Nephron (organoid): ENCODE measurements around the gene SQOR.

Experiments used
- H3K27ac Mint-ChIP-seq, 3 experiments: 2 replicates each; pipeline ENCODE4 v1.8.0; 2020; ENCODE audit warnings: mixed read lengths in 3 of 3, mild to moderate bottlenecking in 2 of 3, moderate library complexity in 1 of 3
- H3K27me3 Mint-ChIP-seq: 2 replicates; pipeline ENCODE4 v1.8.0; 2021; ENCODE audit warnings: low read depth, mild to moderate bottlenecking, moderate library complexity, mixed read lengths
- H3K36me3 Mint-ChIP-seq: 2 replicates; pipeline ENCODE4 v1.8.0; 2020; ENCODE audit warnings: low read depth, mixed read lengths
- H3K4me1 Mint-ChIP-seq: 2 replicates; pipeline ENCODE4 v1.8.0; 2020; ENCODE audit warnings: mixed read lengths
- H3K4me3 Mint-ChIP-seq, 3 experiments: 2 replicates each; pipeline ENCODE4 v1.8.0; 2020; ENCODE audit warnings: mild to moderate bottlenecking in 3 of 3, mixed read lengths in 3 of 3, moderate library complexity in 2 of 3
- H3K9me3 Mint-ChIP-seq: 2 replicates; pipeline ENCODE4 v1.8.0; 2020; ENCODE audit warnings: mixed read lengths
- CTCF ChIP-seq, 3 experiments: fragments of 200-600 bp; sonication (generic); IDR thresholded peaks; one replicate each; pipeline ENCODE4 v1.5.0; 2021; ENCODE audit warnings: antibody characterized with exemption in 3 of 3; ENCODE audit not compliant: unreplicated experiment in 3 of 3

The SQOR gene

GRCh38 chr15:45634432-45635190, at the start of gene SQOR:
Gene SQOR (plus strand): TSS chr15:45635029. CDS start chr15:45658924, 23,895 bp downstream.
- peak within 1 kb of the TSS; percentile 90 to 93 (median 91) for H3K4me3 Mint-ChIP-seq
- H3K9me3 Mint-ChIP-seq = peaks cover 2% of the 10 kb centered on the region
- peaks cover 21% of the 10 kb centered on the region for H3K4me1 Mint-ChIP-seq
- no peak for TF ChIP-seq CTCF (IDR thresholded peaks at IDR 0.05; ENCODE audit: unreplicated experiment in 3 of 3)
- peaks cover 41% of the 10 kb centered on the region for H3K27me3 Mint-ChIP-seq
- no peaks in the 10 kb centered on the region for H3K36me3 Mint-ChIP-seq
- peak within 1 kb of the TSS; percentile 62 to 92 (median 87) for H3K27ac Mint-ChIP-seq

- H3K27me3 Mint-ChIP-seq = no peaks in the 10 kb centered on the region
- H3K4me3 Mint-ChIP-seq = peak overlapping the region; percentile 95 to 97 (median 95)
- no peak for TF ChIP-seq CTCF (IDR thresholded peaks at IDR 0.05; ENCODE audit: unreplicated experiment in 3 of 3)
- H3K4me1 Mint-ChIP-seq = peaks cover 23% of the 10 kb centered on the region
- H3K9me3 Mint-ChIP-seq = no peaks in the 10 kb centered on the region
- peak overlapping the region; percentile 100 for H3K27ac Mint-ChIP-seq
- no peaks in the 10 kb centered on the region for H3K36me3 Mint-ChIP-seq
Observed at GRCh38 chr15:45585069-45585791, 49.6 kb upstream of the SQOR start.

GRCh38 chr15:45586125-45586524, 48.7 kb upstream of the SQOR start:
- Mint-ChIP-seq H3K36me3 (no peaks in the 10 kb centered on the region), H3K27ac (peak overlapping the region; percentile 100), H3K4me1 (peaks cover 23% of the 10 kb centered on the region), H3K4me3 (peak overlapping the region; percentile 95 to 97 (median 95)), H3K27me3 (no peaks in the 10 kb centered on the region), H3K9me3 (no peaks in the 10 kb centered on the region)
- TF ChIP-seq CTCF (IDR thresholded peaks at IDR 0.05; ENCODE audit: unreplicated experiment in 3 of 3) = no peak

- peak overlapping the region; percentile 100 for H3K27ac Mint-ChIP-seq
- H3K36me3 Mint-ChIP-seq = no peaks in the 10 kb centered on the region
- H3K4me3 Mint-ChIP-seq = peak overlapping the region; percentile 95 to 97 (median 95)
- TF ChIP-seq CTCF (IDR thresholded peaks at IDR 0.05; ENCODE audit: unreplicated experiment in 3 of 3) = no peak
- H3K27me3 Mint-ChIP-seq = no peaks in the 10 kb centered on the region
- H3K4me1 Mint-ChIP-seq = peaks cover 23% of the 10 kb centered on the region
- H3K9me3 Mint-ChIP-seq = no peaks in the 10 kb centered on the region
Observed at GRCh38 chr15:45586601-45587094, 48.2 kb upstream of the SQOR start.

- Mint-ChIP-seq H3K27ac (peak within 1 kb of the TSS; percentile 100), H3K36me3 (peaks cover 2% of the 10 kb centered on the region), H3K4me1 (peaks cover 23% of the 10 kb centered on the region), H3K4me3 (peak within 1 kb of the TSS; percentile 95 to 97 (median 95)), H3K27me3 (no peaks in the 10 kb centered on the region), H3K9me3 (no peaks in the 10 kb centered on the region)
- TF ChIP-seq CTCF (IDR thresholded peaks at IDR 0.05; ENCODE audit: unreplicated experiment in 3 of 3) = no peak
Observed at GRCh38 chr15:45587095-45587862, 47.5 kb upstream of the SQOR start, which contains the start of gene BLOC1S6. Gene BLOC1S6 (plus strand): TSS chr15:45587379. CDS start chr15:45587444, 65 bp downstream.
